Muscle layer of duodenum (tissue), 2 donors: ENCODE data around the gene CST3.

Experiments
- H3K27ac ChIP-seq: one replicate; pipeline ENCODE4 v1.7.0; 2013; ENCODE audit warnings: mild to moderate bottlenecking, low read length
- H3K27me3 ChIP-seq: one replicate; pipeline ENCODE4 v1.7.0; 2013; ENCODE audit warnings: low read depth, mild to moderate bottlenecking, control low read depth, low read length
- H3K36me3 ChIP-seq, 2 donors: one replicate each; pipeline ENCODE4 v1.7.0; 2013; ENCODE audit warnings: low read length in 2 of 2, control low read depth in 1 of 2, mild to moderate bottlenecking in 1 of 2; ENCODE audit not compliant: insufficient read depth in 2 of 2, control insufficient read depth in 1 of 2
- H3K4me1 ChIP-seq, 2 donors: one replicate each; pipeline ENCODE4 v1.7.0; 2013; ENCODE audit warnings: low read length in 2 of 2, mild to moderate bottlenecking in 2 of 2, control low read depth in 1 of 2, moderate library complexity in 1 of 2; ENCODE audit not compliant: insufficient read depth in 2 of 2, control insufficient read depth in 1 of 2
- H3K4me3 ChIP-seq, 2 donors: one replicate each; pipeline ENCODE4 v1.7.0; 2013; ENCODE audit warnings: low read length in 2 of 2, low read depth in 1 of 2, mild to moderate bottlenecking in 1 of 2
- H3K9me3 ChIP-seq, 2 donors: one replicate each; pipeline ENCODE4 v1.7.0; 2013; ENCODE audit warnings: low read length in 2 of 2, control low read depth in 1 of 2, mild to moderate bottlenecking in 1 of 2; ENCODE audit not compliant: control insufficient read depth in 1 of 2
- donor health status: healthy.

Gene CST3

GRCh38 chr20:23652926-23653325, 15.2 kb upstream of the CST3 start:
- Histone ChIP-seq H3K4me3 (no peak overlapping the region), H3K9me3 (no peaks in the 10 kb centered on the region), H3K27ac (no peak overlapping the region), H3K4me1 (peaks cover 3 to 29% of the 10 kb centered on the region in 2 donors), H3K27me3 (no peaks in the 10 kb centered on the region), H3K36me3 (no peaks in the 10 kb centered on the region)

- Histone ChIP-seq H3K36me3 (no peaks in the 10 kb centered on the region), H3K4me3 (no peak overlapping the region), H3K27ac (no peak overlapping the region), H3K27me3 (no peaks in the 10 kb centered on the region), H3K4me1 (peaks cover 3 to 29% of the 10 kb centered on the region in 2 donors), H3K9me3 (no peaks in the 10 kb centered on the region)
Observed at GRCh38 chr20:23652371-23652770, 14.6 kb upstream of the CST3 start.

- Histone ChIP-seq H3K9me3 (no peaks in the 10 kb centered on the region), H3K4me3 (no peak overlapping the region), H3K27me3 (no peaks in the 10 kb centered on the region), H3K4me1 (peaks cover 3 to 27% of the 10 kb centered on the region in 2 donors), H3K36me3 (no peaks in the 10 kb centered on the region), H3K27ac (no peak overlapping the region)
Observed at GRCh38 chr20:23651117-23651516, 13.4 kb upstream of the CST3 start.

DNA sequence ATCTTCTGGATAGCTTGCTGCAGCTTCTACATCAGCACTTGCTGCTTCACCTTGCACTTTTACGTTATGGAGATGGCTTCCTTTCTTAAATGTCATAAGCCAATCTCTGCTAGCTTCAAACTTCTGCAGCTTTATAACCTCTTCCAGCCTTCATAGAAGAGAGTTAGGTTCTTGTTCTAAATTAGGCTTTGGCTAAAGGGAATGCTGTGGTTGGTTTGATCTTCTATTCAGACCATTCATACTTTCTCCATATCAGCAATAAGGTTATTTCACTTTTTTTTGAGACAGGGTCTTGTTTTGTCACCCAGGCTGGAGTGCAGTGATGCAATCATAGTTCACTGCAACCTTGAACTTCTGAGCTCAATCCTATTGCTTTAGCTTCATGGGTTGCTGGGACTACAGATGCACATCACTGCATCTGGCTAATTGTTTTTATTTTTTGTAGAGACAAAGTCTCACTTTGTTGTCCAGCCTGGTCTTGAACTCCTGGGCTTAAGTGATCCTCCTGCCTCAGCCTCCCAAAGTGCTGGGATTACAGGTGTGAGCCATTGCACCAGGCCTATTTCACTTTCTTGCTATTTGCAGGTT, 12.2 kb upstream of the CST3 start:
- H3K27me3 ChIP-seq: no peaks in the 10 kb centered on the region
- peaks cover 3 to 15% of the 10 kb centered on the region in 2 donors for H3K4me1 ChIP-seq
- no peak overlapping the region for H3K4me3 ChIP-seq
- no peaks in the 10 kb centered on the region for H3K9me3 ChIP-seq
- no peak overlapping the region for H3K27ac ChIP-seq
- no peaks in the 10 kb centered on the region for H3K36me3 ChIP-seq

- H3K4me3 ChIP-seq: no peak overlapping the region
- peaks cover 0 to 8% of the 10 kb centered on the region in 2 donors for H3K4me1 ChIP-seq
- no peaks in the 10 kb centered on the region for H3K27me3 ChIP-seq
- H3K9me3 ChIP-seq: no peaks in the 10 kb centered on the region
- H3K36me3 ChIP-seq: no peaks in the 10 kb centered on the region
- H3K27ac ChIP-seq: no peak overlapping the region
Observed at GRCh38 chr20:23649242-23649641, 11.5 kb upstream of the CST3 start.

- no peaks in the 10 kb centered on the region for H3K9me3 ChIP-seq
- H3K27me3 ChIP-seq: no peaks in the 10 kb centered on the region
- no peak overlapping the region for H3K4me3 ChIP-seq
- H3K27ac ChIP-seq: no peak overlapping the region
- peaks cover 4 to 5% of the 10 kb centered on the region in 2 donors for H3K4me1 ChIP-seq
- no peaks in the 10 kb centered on the region for H3K36me3 ChIP-seq
Observed at GRCh38 chr20:23647346-23647745, 9.6 kb upstream of the CST3 start.

DNA sequence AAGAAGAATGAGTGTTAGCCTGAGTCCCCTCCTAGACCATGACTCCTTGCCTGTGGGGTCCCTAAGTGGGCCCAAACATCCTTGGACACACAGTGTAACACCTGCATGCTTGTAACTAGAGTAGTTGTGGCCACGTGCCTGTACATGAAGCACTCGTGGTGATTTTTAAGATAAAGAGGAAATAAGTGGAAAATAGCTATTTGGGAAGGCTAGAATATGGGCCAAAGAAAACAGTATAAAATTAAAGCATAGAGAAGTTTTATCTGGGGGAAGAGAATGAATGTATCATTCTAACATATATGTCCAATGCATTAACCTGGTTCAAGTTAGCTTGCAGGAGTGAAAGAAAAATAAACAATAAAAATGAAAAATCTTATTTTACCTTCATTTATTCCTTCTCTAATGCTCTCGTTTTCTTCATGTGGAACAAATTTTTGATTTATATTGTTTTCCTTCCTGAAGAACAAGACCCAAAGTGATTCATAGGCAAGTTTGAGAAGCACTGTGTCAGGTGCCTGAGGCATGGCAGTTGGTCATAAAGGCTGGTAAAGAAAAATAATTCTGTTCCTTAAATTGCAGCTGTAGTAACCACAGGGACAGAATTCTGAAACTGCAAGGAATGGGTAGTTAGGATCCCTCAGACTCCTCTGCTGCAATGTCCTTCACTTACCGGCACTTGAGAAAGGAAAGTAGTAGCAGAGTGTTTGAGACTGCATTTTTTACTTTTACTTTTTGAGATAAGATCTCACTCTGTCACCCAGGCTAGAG, 8.5 kb upstream of the CST3 start:
- no peaks in the 10 kb centered on the region for H3K36me3 ChIP-seq
- H3K9me3 ChIP-seq: no peaks in the 10 kb centered on the region
- no peak overlapping the region for H3K27ac ChIP-seq
- H3K4me3 ChIP-seq: no peak overlapping the region
- H3K4me1 ChIP-seq: peaks cover 6 to 14% of the 10 kb centered on the region in 2 donors
- no peaks in the 10 kb centered on the region for H3K27me3 ChIP-seq

DNA sequence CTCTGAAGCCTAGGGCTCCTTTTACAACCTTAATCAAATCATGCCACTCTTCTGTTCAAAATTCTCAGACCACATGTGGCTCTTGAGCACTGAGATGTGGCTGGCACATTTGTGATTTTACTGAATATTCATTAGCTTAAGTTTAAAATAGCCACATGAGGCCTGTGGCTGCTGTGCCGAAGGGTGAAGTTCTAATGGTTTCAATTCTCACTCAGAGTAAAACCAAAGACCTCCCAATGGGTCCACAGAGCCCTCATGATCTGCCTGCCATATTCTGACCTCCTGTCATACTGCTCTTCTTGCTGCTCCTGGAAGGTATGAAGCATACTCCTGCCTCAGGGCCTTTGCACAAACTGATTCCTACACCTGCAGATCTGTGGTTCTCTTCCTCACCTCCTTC, 7.8 kb upstream of the CST3 start:
- Histone ChIP-seq H3K36me3 (no peaks in the 10 kb centered on the region), H3K9me3 (no peaks in the 10 kb centered on the region), H3K4me1 (peaks cover 6 to 14% of the 10 kb centered on the region in 2 donors), H3K27me3 (no peaks in the 10 kb centered on the region), H3K27ac (no peak overlapping the region), H3K4me3 (no peak overlapping the region)

GRCh38 chr20:23644164-23644563, 6.4 kb upstream of the CST3 start:
- Histone ChIP-seq H3K36me3 (no peaks in the 10 kb centered on the region), H3K4me1 (peaks cover 6 to 14% of the 10 kb centered on the region in 2 donors), H3K9me3 (no peaks in the 10 kb centered on the region), H3K27me3 (no peaks in the 10 kb centered on the region), H3K4me3 (no peak overlapping the region), H3K27ac (no peak overlapping the region)

GRCh38 chr20:23643659-23644058, 5.9 kb upstream of the CST3 start:
- Histone ChIP-seq H3K4me1 (peaks cover 6 to 14% of the 10 kb centered on the region in 2 donors), H3K27ac (no peak overlapping the region), H3K36me3 (no peaks in the 10 kb centered on the region), H3K4me3 (no peak overlapping the region), H3K9me3 (no peaks in the 10 kb centered on the region), H3K27me3 (no peaks in the 10 kb centered on the region)

DNA sequence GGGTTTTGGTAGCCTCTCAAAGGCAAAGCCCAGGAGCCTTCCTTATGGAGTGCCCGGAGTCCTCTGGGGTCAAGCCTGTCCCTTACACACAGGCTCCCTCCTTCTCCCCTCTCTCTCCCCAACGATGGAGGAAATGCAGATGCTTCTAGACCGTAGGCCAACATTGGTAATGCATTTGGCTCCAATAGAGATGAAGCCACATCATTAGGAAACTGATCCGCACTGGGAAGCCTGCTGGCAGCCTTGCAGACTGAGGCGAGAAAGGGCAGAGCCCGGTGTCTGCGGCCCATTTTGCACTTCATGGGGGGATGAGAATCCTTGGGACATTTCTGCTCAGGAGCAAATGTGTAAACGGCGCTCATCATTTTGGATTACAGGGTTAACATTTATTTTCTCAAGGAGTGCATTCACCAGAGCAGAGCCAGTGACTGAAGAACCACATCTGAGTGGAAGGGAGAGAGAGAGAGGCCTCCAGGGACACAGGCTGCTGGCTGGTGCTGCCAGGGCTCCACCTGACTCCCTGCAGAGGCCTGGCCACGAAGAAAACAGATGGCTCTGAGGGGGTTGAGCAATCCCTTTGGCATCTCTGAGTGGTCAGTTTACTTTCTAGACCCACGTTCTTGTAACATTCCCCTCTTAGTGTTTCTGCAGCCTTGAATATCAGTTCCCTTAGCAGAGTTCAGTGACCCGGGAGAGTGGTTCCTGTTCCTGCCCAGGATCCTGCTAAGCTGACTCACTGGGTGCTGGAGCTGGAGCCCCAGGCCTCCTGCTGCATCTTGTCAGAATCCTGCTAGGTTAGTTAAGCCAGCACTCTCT, 4.4 kb upstream of the CST3 start:
- peaks cover 6 to 14% of the 10 kb centered on the region in 2 donors for H3K4me1 ChIP-seq
- H3K27ac ChIP-seq: no peak overlapping the region
- H3K36me3 ChIP-seq: no peaks in the 10 kb centered on the region
- H3K9me3 ChIP-seq: no peaks in the 10 kb centered on the region
- H3K27me3 ChIP-seq: no peaks in the 10 kb centered on the region
- H3K4me3 ChIP-seq: no peak overlapping the region
